ENCODE results near the gene WDPCP.

The WDPCP gene

GRCh38 chr2:63522950-63523349, 65.3 kb downstream of the WDPCP start:
- H3K36me3 ChIP-seq (ENCODE audit: control insufficient read depth, insufficient read depth, low read length), result no peaks in the 10 kb centered on the region
- no peaks in the 10 kb centered on the region for H3K27me3 ChIP-seq (ENCODE audit: control insufficient read depth, insufficient read depth, low read length)
- H3K9me3 ChIP-seq (ENCODE audit: control insufficient read depth, low read length), result no peaks in the 10 kb centered on the region

GRCh38 chr2:63520793-63521192, 67.5 kb downstream of the WDPCP start:
- Histone ChIP-seq H3K9me3 (ENCODE audit: control insufficient read depth, low read length) (no peaks in the 10 kb centered on the region), H3K9ac (ENCODE audit: low read length) (no peak overlapping the region), H3K4me1 (ENCODE audit: control insufficient read depth, insufficient read depth, low read length) (no peaks in the 10 kb centered on the region), H3K4me3 (ENCODE audit: low read length) (no peak overlapping the region), H3K27me3 (ENCODE audit: control insufficient read depth, insufficient read depth, low read length) (no peaks in the 10 kb centered on the region), H3K36me3 (ENCODE audit: control insufficient read depth, insufficient read depth, low read length) (no peaks in the 10 kb centered on the region)

More at GRCh38 chr2:63522950-63523349, 65.3 kb downstream of the WDPCP start:
- no peak overlapping the region for H3K4me3 ChIP-seq (ENCODE audit: low read length)
- no peaks in the 10 kb centered on the region for H3K4me1 ChIP-seq (ENCODE audit: control insufficient read depth, insufficient read depth, low read length)
- no peak overlapping the region for H3K9ac ChIP-seq (ENCODE audit: low read length)

- Histone ChIP-seq H3K36me3 (ENCODE audit: control insufficient read depth, insufficient read depth, low read length) (no peaks in the 10 kb centered on the region), H3K4me3 (ENCODE audit: low read length) (no peak overlapping the region), H3K9me3 (ENCODE audit: control insufficient read depth, low read length) (no peaks in the 10 kb centered on the region), H3K9ac (ENCODE audit: low read length) (no peak overlapping the region), H3K27me3 (ENCODE audit: control insufficient read depth, insufficient read depth, low read length) (no peaks in the 10 kb centered on the region), H3K4me1 (ENCODE audit: control insufficient read depth, insufficient read depth, low read length) (no peaks in the 10 kb centered on the region)
Observed at GRCh38 chr2:63514781-63515180, 73.5 kb downstream of the WDPCP start.

GRCh38 chr2:63514237-63514716, 74.0 kb downstream of the WDPCP start:
- no peaks in the 10 kb centered on the region for H3K36me3 ChIP-seq (ENCODE audit: control insufficient read depth, insufficient read depth, low read length)
- H3K4me3 ChIP-seq (ENCODE audit: low read length), result no peak overlapping the region
- no peaks in the 10 kb centered on the region for H3K4me1 ChIP-seq (ENCODE audit: control insufficient read depth, insufficient read depth, low read length)
- no peaks in the 10 kb centered on the region for H3K9me3 ChIP-seq (ENCODE audit: control insufficient read depth, low read length)
- no peaks in the 10 kb centered on the region for H3K27me3 ChIP-seq (ENCODE audit: control insufficient read depth, insufficient read depth, low read length)
- no peak overlapping the region for H3K9ac ChIP-seq (ENCODE audit: low read length)

GRCh38 chr2:63506320-63506719, 82.0 kb downstream of the WDPCP start:
- no peak overlapping the region for H3K4me3 ChIP-seq (ENCODE audit: low read length)
- H3K27me3 ChIP-seq (ENCODE audit: control insufficient read depth, insufficient read depth, low read length), result no peaks in the 10 kb centered on the region
- H3K9ac ChIP-seq (ENCODE audit: low read length), result no peak overlapping the region
- no peaks in the 10 kb centered on the region for H3K4me1 ChIP-seq (ENCODE audit: control insufficient read depth, insufficient read depth, low read length)
- H3K36me3 ChIP-seq (ENCODE audit: control insufficient read depth, insufficient read depth, low read length), result no peaks in the 10 kb centered on the region
- H3K9me3 ChIP-seq (ENCODE audit: control insufficient read depth, low read length), result no peaks in the 10 kb centered on the region

- H3K9me3 ChIP-seq (ENCODE audit: control insufficient read depth, low read length), result no peaks in the 10 kb centered on the region
- H3K9ac ChIP-seq (ENCODE audit: low read length), result no peak overlapping the region
- H3K27me3 ChIP-seq (ENCODE audit: control insufficient read depth, insufficient read depth, low read length), result no peaks in the 10 kb centered on the region
- H3K4me1 ChIP-seq (ENCODE audit: control insufficient read depth, insufficient read depth, low read length), result peaks cover 12% of the 10 kb centered on the region
- H3K36me3 ChIP-seq (ENCODE audit: control insufficient read depth, insufficient read depth, low read length), result no peaks in the 10 kb centered on the region
- H3K4me3 ChIP-seq (ENCODE audit: low read length), result no peak overlapping the region
Observed at GRCh38 chr2:63503818-63504217, 84.5 kb downstream of the WDPCP start.

GRCh38 chr2:63500398-63500797, 87.9 kb downstream of the WDPCP start:
- Histone ChIP-seq H3K9me3 (ENCODE audit: control insufficient read depth, low read length) (no peaks in the 10 kb centered on the region), H3K4me3 (ENCODE audit: low read length) (no peak overlapping the region), H3K9ac (ENCODE audit: low read length) (no peak overlapping the region), H3K27me3 (ENCODE audit: control insufficient read depth, insufficient read depth, low read length) (no peaks in the 10 kb centered on the region), H3K36me3 (ENCODE audit: control insufficient read depth, insufficient read depth, low read length) (no peaks in the 10 kb centered on the region), H3K4me1 (ENCODE audit: control insufficient read depth, insufficient read depth, low read length) (peaks cover 12% of the 10 kb centered on the region)

- H3K9ac ChIP-seq (ENCODE audit: low read length), result no peak overlapping the region
- H3K36me3 ChIP-seq (ENCODE audit: control insufficient read depth, insufficient read depth, low read length), result no peaks in the 10 kb centered on the region
- H3K9me3 ChIP-seq (ENCODE audit: control insufficient read depth, low read length), result no peaks in the 10 kb centered on the region
- no peaks in the 10 kb centered on the region for H3K27me3 ChIP-seq (ENCODE audit: control insufficient read depth, insufficient read depth, low read length)
- H3K4me1 ChIP-seq (ENCODE audit: control insufficient read depth, insufficient read depth, low read length), result peaks cover 12% of the 10 kb centered on the region
- no peak overlapping the region for H3K4me3 ChIP-seq (ENCODE audit: low read length)
Observed at GRCh38 chr2:63497576-63497975, 90.7 kb downstream of the WDPCP start.

- Histone ChIP-seq H3K4me3 (ENCODE audit: low read length) (no peak overlapping the region), H3K9ac (ENCODE audit: low read length) (no peak overlapping the region), H3K27me3 (ENCODE audit: control insufficient read depth, insufficient read depth, low read length) (no peaks in the 10 kb centered on the region), H3K9me3 (ENCODE audit: control insufficient read depth, low read length) (no peaks in the 10 kb centered on the region), H3K4me1 (ENCODE audit: control insufficient read depth, insufficient read depth, low read length) (peaks cover 6% of the 10 kb centered on the region), H3K36me3 (ENCODE audit: control insufficient read depth, insufficient read depth, low read length) (no peaks in the 10 kb centered on the region)
Observed at GRCh38 chr2:63494968-63495367, 93.3 kb downstream of the WDPCP start.

- no peaks in the 10 kb centered on the region for H3K36me3 ChIP-seq (ENCODE audit: control insufficient read depth, insufficient read depth, low read length)
- no peak overlapping the region for H3K9ac ChIP-seq (ENCODE audit: low read length)
- no peaks in the 10 kb centered on the region for H3K4me1 ChIP-seq (ENCODE audit: control insufficient read depth, insufficient read depth, low read length)
- no peaks in the 10 kb centered on the region for H3K27me3 ChIP-seq (ENCODE audit: control insufficient read depth, insufficient read depth, low read length)
- no peaks in the 10 kb centered on the region for H3K9me3 ChIP-seq (ENCODE audit: control insufficient read depth, low read length)
- no peak overlapping the region for H3K4me3 ChIP-seq (ENCODE audit: low read length)
Observed at GRCh38 chr2:63494100-63494499, 94.2 kb downstream of the WDPCP start.

- H3K4me3 ChIP-seq (ENCODE audit: low read length), result no peak overlapping the region
- no peaks in the 10 kb centered on the region for H3K4me1 ChIP-seq (ENCODE audit: control insufficient read depth, insufficient read depth, low read length)
- H3K27me3 ChIP-seq (ENCODE audit: control insufficient read depth, insufficient read depth, low read length), result no peaks in the 10 kb centered on the region
- H3K9me3 ChIP-seq (ENCODE audit: control insufficient read depth, low read length), result no peaks in the 10 kb centered on the region
- H3K9ac ChIP-seq (ENCODE audit: low read length), result no peak overlapping the region
- H3K36me3 ChIP-seq (ENCODE audit: control insufficient read depth, insufficient read depth, low read length), result no peaks in the 10 kb centered on the region
Observed at GRCh38 chr2:63488118-63488713, 100.1 kb downstream of the WDPCP start.

GRCh38 chr2:63486861-63487290, 101.4 kb downstream of the WDPCP start:
- no peaks in the 10 kb centered on the region for H3K36me3 ChIP-seq (ENCODE audit: control insufficient read depth, insufficient read depth, low read length)
- no peaks in the 10 kb centered on the region for H3K27me3 ChIP-seq (ENCODE audit: control insufficient read depth, insufficient read depth, low read length)
- no peaks in the 10 kb centered on the region for H3K9me3 ChIP-seq (ENCODE audit: control insufficient read depth, low read length)
- H3K4me3 ChIP-seq (ENCODE audit: low read length), result no peak overlapping the region
- H3K4me1 ChIP-seq (ENCODE audit: control insufficient read depth, insufficient read depth, low read length), result no peaks in the 10 kb centered on the region
- H3K9ac ChIP-seq (ENCODE audit: low read length), result no peak overlapping the region

- no peak overlapping the region for H3K4me3 ChIP-seq (ENCODE audit: low read length)
- H3K36me3 ChIP-seq (ENCODE audit: control insufficient read depth, insufficient read depth, low read length), result no peaks in the 10 kb centered on the region
- no peaks in the 10 kb centered on the region for H3K9me3 ChIP-seq (ENCODE audit: control insufficient read depth, low read length)
- no peak overlapping the region for H3K9ac ChIP-seq (ENCODE audit: low read length)
- no peaks in the 10 kb centered on the region for H3K4me1 ChIP-seq (ENCODE audit: control insufficient read depth, insufficient read depth, low read length)
- no peaks in the 10 kb centered on the region for H3K27me3 ChIP-seq (ENCODE audit: control insufficient read depth, insufficient read depth, low read length)
Observed at GRCh38 chr2:63484901-63485300, 103.4 kb downstream of the WDPCP start.

Data from mucosa of stomach (tissue), 1 donor.